Smooth muscle cell (in vitro differentiated cells): Measurements from ENCODE around the gene NKX2-2. TPM values are rescaled to one million over a fixed set of nuclear protein-coding genes. Genes with fewer than 3 reads are reported as not detected.

Experiments used
- DNase-seq: peaks from one replicate; lab custom pipeline; 2025; ENCODE audit not compliant: unreplicated experiment; lab: John Stamatoyannopoulos, UW
- H2AFZ ChIP-seq: fragments of 200-600 bp; sonication (generic); 2 replicates; pipeline ENCODE4 v1.6.0; 2016; ENCODE audit warnings: antibody characterized with exemption, low read depth, mild to moderate bottlenecking
- H3F3A ChIP-seq: fragments of 200-600 bp; sonication (generic); 2 replicates; pipeline ENCODE4 v1.6.0; 2017; ENCODE audit warnings: antibody characterized with exemption, low read depth
- H3K27ac ChIP-seq: fragments of 200-600 bp; sonication (generic); 2 replicates; pipeline ENCODE4 v1.5.1; 2016; ENCODE audit warnings: low read depth, mild to moderate bottlenecking
- H3K27me3 ChIP-seq: fragments of 200-600 bp; sonication (generic); 2 replicates; pipeline ENCODE4 v1.6.1; 2016; ENCODE audit warnings: low read depth, mild to moderate bottlenecking
- H3K36me3 ChIP-seq: fragments of 200-600 bp; sonication (generic); 2 replicates; pipeline ENCODE4 v1.5.1; 2016; ENCODE audit warnings: low read depth
- H3K4me1 ChIP-seq: fragments of 200-600 bp; sonication (generic); 2 replicates; pipeline ENCODE4 v1.5.1; 2016; ENCODE audit warnings: low read depth
- H3K4me2 ChIP-seq: fragments of 200-600 bp; sonication (generic); 2 replicates; pipeline ENCODE4 v1.6.0; 2016; ENCODE audit warnings: mild to moderate bottlenecking
- H3K4me3 ChIP-seq: fragments of 200-600 bp; sonication (generic); 2 replicates; pipeline ENCODE4 v1.5.1; 2016; ENCODE audit warnings: mild to moderate bottlenecking
- H3K79me2 ChIP-seq: fragments of 200-600 bp; sonication (generic); 2 replicates; pipeline ENCODE4 v1.6.0; 2016; ENCODE audit warnings: low read depth, mild to moderate bottlenecking
- H3K9ac ChIP-seq: fragments of 200-600 bp; sonication (generic); 2 replicates; pipeline ENCODE4 v1.6.0; 2016; ENCODE audit warnings: low read depth
- H3K9me3 ChIP-seq: fragments of 200-600 bp; sonication (generic); replicated peaks from 2 replicates; pipeline ENCODE4 v1.5.1; 2016; ENCODE audit warnings: low read depth
- H4K20me1 ChIP-seq: fragments of 200-600 bp; sonication (generic); 2 replicates; pipeline ENCODE4 v1.6.0; 2016; ENCODE audit warnings: low read depth
- CTCF ChIP-seq: fragments of 200-600 bp; sonication (generic); IDR thresholded peaks from 2 replicates; pipeline ENCODE4 v1.5.1; 2017; ENCODE audit warnings: borderline replicate concordance, mild to moderate bottlenecking, antibody characterized with exemption; ENCODE audit not compliant: insufficient read depth, poor library complexity, severe bottlenecking
- WGBS: methylation state at CpG from one replicate; pipeline ENCODE4 v1.1.7; 2016; ENCODE audit warnings: low lambda C conversion rate; 5-methylcytosine and 5-hydroxymethylcytosine counted together
- polyA plus RNA-seq: library from polyadenylated mRNA; unstranded; fragments of >200 nt; fragmentation: Nextera tagmentation; extraction: Ambion mirVana; gene quantifications from 2 replicates; pipeline ENCODE4 v1.2.1, GENCODE V29; 2016
- total RNA-seq: library from RNA; depleted of rRNA; stranded (reverse); fragments of >200 nt; gene quantifications from 2 replicates; pipeline ENCODE4 v1.2.3, GENCODE V29; 2014

NKX2-2 gene
- total and polyA plus RNA-seq, 2 experiments from 2014 or later, result not detected

- no peak for TF ChIP-seq CTCF
- Histone ChIP-seq H2AFZ (no peak overlapping the region), H3K27ac (no peak overlapping the region), H3K4me3 (no peak overlapping the region), H3K4me2 (no peak overlapping the region), H3K27me3 (peaks cover 4% of the 10 kb centered on the region), H3K79me2 (no peaks in the 10 kb centered on the region), H3K9me3 (no peaks in the 10 kb centered on the region), H4K20me1 (no peaks in the 10 kb centered on the region), H3K9ac (no peak overlapping the region), H3F3A (no peaks in the 10 kb centered on the region), H3K36me3 (no peaks in the 10 kb centered on the region), H3K4me1 (no peaks in the 10 kb centered on the region)
- 91% methylated on average over 20 of the region's 20 CpGs for WGBS
- DNase-seq, result no peak
Measured at GRCh38 chr20:21557241-21558020, 43.6 kb upstream of the NKX2-2 start.

- DNase-seq, result no peak
- H3K9me3 ChIP-seq, result no peaks in the 10 kb centered on the region
- H3K9ac ChIP-seq, result no peak overlapping the region
- H2AFZ ChIP-seq, result no peak overlapping the region
- H3K79me2 ChIP-seq, result no peaks in the 10 kb centered on the region
- WGBS, result 93% methylated on average over 2 of the region's 2 CpGs
- H3K4me2 ChIP-seq, result no peak overlapping the region
- H4K20me1 ChIP-seq, result no peaks in the 10 kb centered on the region
- H3K4me1 ChIP-seq, result no peaks in the 10 kb centered on the region
- H3F3A ChIP-seq, result no peaks in the 10 kb centered on the region
- H3K4me3 ChIP-seq, result no peak overlapping the region
- no peaks in the 10 kb centered on the region for H3K36me3 ChIP-seq
- peaks cover 4% of the 10 kb centered on the region for H3K27me3 ChIP-seq
- TF ChIP-seq CTCF, result no peak
- H3K27ac ChIP-seq, result no peak overlapping the region
Measured at GRCh38 chr20:21556398-21556797, 42.5 kb upstream of the NKX2-2 start.

- Histone ChIP-seq H3F3A (no peaks in the 10 kb centered on the region), H3K4me1 (no peaks in the 10 kb centered on the region), H3K27me3 (peaks cover 4% of the 10 kb centered on the region), H4K20me1 (no peaks in the 10 kb centered on the region), H3K36me3 (no peaks in the 10 kb centered on the region), H3K9ac (no peak overlapping the region), H3K79me2 (no peaks in the 10 kb centered on the region), H3K4me3 (no peak overlapping the region), H2AFZ (no peak overlapping the region), H3K4me2 (no peak overlapping the region), H3K9me3 (no peaks in the 10 kb centered on the region), H3K27ac (no peak overlapping the region)
- DNase-seq, result no peak
- no peak for TF ChIP-seq CTCF
- WGBS, result 76% methylated on average over 5 of the region's 5 CpGs
Measured at GRCh38 chr20:21555470-21556120, 41.7 kb upstream of the NKX2-2 start.
